ENCODE data around the gene MROH7.

Gene MROH7

DNA sequence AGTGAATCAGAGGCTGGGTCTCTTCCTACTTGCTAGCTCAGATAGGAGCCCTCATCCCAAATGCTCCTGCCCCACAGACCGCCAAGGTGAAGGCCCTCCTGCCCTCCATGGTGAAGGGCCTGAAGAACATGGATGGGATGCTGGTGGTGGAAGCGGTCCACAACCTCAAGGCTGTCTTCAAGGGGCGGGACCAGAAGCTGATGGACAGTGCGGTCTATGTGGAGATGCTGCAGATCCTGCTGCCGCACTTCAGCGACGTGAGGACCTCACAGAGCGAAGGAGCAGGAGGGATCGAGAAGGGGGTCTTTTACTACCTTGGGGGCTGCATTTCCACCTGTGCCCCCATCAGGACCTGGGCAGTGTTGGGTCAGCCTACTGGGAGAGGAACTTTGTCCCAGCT lies 59.5 kb downstream of the MROH7 start:
- no peak for DNase-seq

DNA sequence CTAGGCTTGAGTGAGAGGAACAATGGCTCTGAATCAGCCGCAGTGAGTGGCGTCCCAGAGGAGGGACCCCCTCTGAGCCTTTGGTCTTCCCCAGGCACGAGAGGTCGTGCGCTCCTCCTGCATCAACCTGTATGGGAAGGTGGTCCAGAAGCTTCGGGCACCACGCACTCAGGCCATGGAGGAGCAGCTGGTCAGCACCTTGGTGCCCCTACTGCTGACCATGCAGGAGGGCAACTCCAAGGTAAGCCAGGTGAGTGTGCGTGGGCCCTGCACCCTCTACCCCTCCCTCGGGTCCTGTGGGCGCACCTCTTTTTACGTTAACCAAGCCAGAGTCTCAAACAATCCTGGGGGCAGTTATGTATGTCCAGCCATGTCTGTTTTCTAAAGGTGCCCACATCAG lies 60.4 kb downstream of the MROH7 start:
- no peak for DNase-seq

DNA sequence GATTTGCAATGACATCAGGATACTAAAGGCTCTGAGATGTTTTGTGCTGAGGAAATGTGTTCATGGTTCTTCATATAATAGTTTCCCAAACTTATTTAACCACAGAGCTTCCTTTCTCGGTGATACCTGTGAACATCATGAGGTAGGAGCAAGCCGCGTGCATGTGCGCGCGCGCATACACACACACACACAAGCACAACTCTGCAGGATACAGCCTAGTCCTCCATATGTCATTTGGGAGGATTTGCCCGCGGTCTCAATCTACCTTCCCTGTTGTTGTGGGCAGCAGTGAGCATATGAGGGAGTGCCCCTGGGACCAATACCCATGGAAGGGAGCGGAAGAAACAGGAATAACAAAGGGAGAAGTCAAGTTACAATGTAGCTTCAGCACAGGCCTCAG lies 61.9 kb downstream of the MROH7 start:
- DNase-seq, result no peak

DNA sequence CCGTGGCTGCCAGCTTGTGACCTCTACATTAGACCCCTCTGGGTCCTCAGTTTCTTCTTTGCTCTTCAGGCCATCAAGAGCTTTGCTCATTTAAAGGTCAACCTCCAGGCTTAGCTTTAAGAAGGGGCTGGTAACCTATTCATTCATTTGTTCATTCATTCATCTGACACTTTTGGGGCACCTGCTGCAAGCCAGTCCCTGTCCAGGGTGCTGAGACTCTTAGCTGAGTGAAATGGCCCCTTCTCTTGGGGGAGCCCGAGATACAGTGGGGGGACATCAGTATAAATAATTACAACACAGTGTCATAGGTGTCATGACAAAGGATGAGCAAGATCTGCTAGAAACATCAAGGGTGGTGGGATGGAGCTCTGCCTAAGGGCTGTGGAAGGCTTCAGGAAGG lies 63.6 kb downstream of the MROH7 start:
- DNase-seq, result no peak

DNA sequence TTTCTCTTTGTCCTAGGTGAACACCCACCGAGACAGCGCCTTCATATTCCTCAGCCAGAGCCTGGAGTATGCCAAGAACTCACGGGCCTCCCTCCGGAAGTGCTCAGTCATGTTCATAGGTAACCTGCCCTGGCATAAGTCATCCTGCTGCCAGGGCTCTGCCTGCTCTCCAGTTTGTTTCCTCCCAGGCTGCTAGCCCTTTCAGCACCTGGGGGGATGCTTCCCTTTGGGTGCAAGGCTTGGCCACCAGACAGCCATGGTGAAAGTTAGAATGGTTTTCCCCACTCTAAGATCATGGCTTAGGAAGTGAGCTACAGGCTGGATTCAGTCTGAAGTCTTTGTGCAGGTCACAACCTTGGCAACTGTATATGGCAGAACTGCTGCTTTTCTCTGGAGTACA lies 64.8 kb downstream of the MROH7 start:
- no peak for DNase-seq

DNA sequence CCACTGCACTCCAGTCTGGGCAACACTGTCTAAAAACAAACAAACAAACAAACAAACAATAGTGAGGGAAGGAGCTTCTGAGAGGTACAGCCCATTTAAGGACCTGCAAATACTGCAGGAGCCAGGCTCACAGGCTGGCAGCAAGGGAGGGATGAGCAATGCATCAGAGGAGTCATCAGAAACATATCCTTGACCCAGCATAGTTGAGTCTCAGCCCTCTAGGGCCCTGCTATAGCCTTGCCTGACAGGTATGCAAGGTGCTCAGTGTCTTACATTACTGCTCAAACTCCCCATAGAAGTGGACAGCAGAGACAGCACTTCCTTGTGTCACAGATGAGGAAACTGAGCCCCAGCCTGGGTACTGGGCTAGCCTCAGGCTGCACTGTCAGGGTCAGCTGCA lies 66.8 kb downstream of the MROH7 start:
- DNase-seq, result no peak

DNA sequence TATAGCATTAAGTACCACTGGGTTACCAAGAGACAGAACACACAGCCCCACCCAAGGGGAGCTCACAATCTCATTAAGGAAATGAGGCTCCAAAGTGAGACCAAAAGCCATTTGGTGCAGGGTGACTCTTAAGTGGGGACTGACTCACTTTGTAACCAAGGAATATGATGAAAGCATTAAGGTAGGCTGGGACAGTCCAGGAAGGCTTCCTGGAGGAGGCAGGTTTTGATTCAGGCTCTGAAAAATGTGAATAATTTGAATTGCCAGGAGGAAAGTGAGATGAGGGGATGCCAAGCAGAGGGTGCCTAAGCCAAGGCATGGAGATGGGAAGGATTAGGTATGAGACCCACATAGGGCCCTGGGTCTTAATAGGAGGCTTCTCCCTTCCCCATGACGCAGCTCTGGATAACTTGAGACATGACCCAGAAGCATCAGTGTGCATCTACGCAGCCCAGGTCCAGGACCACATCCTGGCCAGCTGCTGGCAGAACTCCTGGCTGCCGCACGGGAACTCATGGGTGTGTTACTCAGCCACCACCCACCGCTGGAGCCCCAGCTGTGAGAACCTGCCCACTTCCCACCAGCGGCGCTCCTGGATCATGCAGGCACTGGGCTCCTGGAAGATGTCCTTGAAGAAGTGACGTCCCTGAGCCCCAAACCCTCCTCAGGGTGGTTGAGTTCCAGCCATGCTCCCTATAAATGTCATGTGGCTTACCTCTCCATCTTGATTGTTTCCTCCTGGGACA lies 68.1 kb downstream of the MROH7 start:
- no peak for DNase-seq

DNA sequence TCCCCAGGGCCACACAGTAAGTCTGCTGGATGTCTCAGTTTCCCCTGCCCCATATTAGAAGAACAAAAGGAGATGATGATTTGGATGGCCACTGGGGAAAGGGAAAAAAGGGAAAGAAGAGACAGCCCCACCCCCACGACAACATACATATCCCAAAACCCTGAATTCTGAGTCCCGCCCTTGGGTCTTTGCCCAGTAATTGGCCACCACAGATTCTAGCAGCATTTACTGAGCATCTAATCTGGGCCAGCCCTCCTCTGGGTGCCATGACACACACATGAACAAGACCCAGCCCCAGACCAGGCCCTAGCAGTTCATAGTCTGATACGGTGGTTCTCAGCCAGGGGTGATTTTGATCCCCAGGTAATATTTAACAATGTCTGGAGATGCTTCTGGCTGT lies 68.8 kb downstream of the MROH7 start:
- DNase-seq, result no peak

DNA sequence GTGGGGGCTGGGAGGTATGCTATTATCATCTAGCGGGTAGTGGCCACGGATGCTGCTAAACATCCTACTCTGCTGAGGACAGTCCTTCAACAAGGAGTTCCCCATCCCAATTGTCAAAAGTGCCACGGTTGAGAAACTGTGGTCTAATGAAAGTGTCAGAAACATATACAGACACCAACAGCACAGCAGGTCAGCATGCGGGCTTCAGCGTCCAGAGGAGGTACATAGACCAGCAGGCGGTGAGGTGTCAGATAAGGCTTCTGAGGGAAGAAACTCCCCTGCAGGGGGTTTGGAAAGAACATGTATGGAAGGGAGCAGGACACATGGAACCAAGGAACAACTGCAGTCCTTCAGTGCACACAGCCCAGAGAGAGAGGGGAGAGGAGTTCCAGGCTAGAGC lies 69.3 kb downstream of the MROH7 start:
- DNase-seq, result no peak

DNA sequence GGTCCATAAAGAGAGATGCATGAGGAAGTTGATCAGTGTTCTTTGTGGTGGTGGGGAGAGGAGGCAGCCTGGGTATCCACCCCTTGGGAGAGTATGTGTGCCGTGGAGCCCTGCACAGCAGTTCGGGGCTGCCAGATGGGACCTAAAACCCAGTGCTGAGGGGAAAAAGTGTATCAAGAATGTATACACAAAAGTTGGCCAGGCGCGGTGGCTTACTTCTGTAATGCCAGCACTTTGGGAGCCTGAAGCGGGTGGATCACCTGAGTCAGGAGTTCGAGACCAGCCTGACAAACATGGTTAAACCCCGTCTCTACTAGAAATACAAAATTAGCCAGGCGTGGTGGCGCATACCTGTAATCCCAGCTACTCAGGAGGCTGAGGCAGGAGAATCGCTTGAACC lies 70.0 kb downstream of the MROH7 start:
- no peak for DNase-seq

DNA sequence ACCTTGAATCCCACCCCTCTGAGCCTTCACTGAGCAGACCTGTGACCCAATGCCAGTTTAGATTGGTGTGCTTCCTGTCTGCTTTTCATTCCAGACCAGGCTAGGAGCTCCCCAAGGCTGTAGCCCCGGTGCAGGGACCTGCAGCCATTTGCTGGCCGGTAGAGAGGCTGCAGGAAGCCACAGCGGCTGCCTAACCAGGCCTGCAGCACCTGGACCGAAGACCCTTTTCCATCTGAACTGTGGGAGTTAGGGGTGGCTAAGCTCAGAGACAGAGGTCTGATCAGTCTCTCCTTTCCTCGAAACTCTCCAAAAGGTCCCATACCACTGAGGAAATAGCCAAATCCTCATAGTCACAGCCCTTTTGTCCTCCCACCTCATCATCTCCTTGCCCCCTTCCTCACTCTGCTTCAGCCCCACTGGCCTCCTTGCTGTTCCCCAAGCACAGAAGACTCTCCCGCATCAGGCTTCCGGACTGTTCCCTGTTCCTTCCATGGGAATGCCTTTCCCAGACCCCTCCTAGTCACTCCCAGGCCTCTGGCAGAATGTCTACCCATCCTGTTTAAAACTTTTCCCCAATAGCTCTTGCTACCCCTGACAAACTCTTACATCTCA lies 73.4 kb downstream of the MROH7 start:
- DNase-seq, result no peak

DNA sequence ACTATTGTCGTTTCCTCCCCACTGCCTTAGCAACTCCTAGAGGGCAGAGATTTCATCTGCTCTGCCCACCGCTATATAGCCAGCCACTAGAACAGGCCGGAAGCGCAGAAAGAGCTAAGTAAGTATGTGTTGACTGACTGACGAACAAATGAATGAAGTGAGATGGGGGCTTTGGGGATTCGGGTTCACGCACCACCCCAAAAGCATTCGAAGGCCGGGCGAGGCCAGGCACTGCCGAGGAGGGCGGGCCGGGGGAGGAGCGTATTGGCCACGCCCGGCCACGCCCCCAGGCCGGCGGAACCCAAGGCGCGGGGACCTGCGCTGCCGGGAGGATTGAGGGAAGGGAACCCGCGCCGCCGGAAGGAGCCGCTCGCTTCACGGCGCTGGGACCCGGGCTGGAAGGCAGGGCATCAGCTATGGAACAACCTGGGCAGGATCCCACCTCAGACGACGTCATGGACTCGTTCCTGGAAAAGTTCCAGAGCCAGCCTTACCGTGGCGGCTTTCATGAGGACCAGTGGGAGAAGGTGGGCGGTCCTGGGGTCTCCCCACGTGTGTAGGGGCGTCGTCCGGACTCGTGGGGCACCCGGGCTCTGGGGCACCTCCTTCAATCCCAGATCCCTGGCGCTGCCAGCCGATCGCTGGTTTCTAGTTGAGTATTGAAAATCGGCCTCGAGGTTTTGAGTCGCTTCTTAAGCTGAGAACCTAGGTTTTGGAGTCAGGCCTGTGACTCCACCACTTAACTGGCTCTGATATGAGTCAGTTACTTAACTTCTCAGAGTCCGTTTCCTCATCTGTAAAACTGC lies 74.1 kb downstream of the MROH7 start, which contains the start of gene TTC4:
TSS of gene TTC4 (plus strand) at position 369 of the 806 bp plus-strand sequence. CDS start at position 417, 48 bp downstream.
- DNase-seq, result peak; percentile 84

DNA sequence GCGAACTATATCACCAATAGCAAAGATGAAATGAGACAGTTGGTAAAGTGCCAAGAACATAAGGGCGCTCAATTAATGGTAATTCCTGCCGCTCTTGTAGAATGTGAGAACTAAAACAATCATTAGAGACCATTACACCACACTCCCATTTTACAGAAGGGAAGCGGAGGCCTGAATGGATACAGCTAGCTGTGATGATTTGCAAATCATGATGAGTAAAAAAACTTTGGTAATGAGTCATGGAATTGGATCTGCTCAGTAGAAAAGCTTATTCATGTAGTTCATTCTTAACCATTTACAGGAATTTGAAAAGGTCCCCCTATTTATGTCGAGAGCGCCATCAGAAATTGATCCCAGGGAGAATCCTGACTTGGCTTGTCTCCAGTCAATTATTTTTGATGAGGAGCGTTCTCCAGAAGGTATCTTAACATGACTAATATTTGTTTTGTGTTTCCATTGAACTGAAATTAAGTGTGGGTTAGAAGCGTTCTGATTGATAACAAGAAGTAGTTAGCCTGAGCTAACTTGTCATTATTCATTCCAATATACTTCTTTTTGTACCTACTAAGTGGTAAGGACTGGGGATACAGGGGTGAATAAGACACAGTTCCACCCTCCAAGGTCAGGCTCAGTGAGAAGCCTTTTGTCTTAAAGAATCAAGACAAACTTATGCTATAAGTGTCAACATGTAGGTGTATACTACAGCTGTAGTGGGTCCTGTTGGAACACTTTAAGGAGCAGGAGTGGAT lies 74.9 kb downstream of the MROH7 start:
- DNase-seq, result peak; percentile 58

DNA sequence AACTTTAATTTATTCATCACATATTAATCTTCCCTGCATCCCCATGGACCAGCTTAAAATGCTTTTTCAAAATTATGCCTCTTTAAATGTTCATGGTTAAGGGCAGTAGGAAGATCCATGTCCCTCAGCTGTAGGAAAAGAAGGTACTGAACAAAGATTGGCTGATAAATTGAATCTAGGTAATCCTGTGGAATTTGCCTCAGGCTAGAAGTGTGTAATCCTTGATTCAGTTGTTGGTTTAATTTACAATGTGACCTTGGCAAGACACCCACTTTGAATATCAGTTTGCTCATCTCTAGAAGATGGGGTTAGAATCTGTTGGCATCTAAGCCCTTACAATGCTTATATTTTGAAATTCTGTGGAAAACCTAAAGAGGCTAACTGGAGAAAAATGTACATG lies 80.1 kb downstream of the MROH7 start:
- no peak for DNase-seq

DNA sequence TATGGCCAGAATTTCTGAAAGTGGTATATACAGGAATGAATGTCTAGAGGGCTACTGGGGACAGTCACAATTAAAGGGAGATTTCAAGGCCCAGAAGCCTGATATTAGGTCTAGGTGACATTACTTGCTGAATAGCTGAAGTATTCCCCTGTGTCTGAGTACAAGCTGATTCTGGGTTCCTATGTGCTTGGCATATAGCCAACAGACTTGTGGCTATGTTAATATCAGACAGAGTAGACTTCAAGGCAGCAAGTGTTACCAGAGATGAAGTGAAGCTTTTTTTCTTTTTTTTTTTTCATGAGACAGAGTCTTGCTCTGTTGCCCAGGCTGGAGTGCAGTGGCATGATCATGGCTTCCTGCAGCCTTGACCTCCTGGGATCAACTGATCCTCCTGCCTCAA lies 82.4 kb downstream of the MROH7 start:
- DNase-seq, result no peak

DNA sequence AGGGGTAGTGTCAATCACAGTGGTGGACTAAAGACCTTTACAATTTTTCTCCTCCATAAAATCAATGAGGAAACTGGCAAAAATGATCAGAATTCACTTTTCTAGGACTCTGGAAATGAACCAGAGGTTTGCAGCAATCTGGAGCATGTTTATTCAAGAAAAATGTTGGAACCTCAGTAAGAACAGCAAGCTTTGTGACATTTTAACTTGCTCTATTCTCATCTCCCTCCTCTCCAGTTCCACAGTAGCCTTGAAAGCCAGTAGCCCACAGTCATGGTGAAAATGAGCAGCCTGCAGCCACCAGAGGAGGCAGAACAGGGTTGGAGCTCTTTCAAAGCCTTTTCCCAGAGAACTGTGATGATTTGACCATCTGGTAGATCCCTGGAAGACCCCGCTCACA lies 83.2 kb downstream of the MROH7 start:
- no peak for DNase-seq

DNA sequence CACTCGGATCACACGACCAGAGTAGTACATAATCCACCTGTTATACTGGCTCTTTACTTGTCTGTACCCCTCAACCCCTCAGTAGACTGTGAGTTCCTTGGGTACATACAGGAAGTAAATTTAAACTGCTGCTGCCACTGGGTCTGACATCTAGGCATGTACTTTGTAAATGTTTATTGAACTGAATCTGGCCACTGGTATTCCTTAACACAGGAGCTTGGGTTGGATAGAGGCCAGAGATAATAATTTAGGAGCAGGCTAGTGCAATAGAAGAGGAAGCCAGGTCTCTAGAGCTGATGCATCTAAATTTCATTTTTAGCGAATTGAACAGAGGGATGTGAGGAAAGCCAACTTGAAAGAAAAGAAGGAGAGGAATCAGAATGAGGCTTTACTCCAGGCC lies 86.4 kb downstream of the MROH7 start:
- DNase-seq, result no peak

DNA sequence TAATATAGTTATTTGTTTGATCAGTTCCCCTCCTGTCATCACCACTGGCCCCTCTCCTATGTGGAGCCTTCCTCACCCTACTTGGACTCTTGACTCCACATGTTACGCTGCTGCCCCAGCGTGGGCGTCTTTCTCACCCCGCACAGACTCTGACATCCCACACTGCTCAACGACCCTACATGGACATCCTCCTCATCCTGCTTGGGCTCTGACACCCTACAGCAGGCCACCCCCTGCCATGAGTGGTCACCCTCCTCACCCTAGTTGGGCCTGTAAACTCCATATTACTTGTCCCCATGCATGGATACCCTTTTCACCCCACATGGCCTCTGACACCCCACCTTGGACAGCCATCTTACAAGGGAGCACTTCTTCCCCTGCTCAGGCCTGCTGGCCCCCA lies 95.1 kb downstream of the MROH7 start:
- DNase-seq, result no peak

DNA sequence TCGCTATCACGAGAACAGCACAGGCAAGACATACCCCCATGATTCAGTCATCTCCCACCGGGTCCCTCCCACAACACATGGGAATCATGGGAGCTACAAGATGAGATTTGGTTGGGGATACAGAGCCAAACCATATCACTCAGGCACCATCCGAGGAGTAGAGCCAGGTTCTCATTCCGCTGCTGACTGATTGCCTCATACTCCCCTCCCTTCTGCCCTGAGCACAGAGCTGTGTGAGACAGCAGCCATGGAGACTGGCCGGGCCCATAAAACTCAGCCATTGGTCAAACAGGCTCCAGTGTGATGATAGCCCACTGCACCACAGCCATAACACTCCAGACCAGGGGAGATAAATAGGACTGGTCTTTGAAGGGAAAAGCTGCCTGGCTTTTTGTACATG lies 96.7 kb downstream of the MROH7 start:
- DNase-seq, result no peak

DNA sequence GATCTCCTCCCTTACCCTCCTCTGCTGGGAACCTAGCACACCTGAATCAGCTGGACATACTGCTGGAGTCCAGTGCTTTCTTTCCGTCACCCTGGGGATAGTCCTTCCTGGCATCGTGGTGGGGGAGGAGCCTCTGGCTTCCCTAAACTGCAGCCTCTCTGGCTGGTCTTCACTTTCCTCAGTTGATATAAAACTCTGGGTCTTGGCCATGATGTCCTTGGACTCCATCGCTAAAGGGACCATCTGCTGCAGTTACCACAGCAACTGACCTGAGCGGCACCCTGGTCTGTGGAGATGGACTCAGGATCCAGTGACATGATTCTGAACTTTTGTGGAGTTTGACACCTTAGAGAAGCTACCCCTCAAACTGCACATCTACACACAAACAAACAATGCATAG lies 99.9 kb downstream of the MROH7 start:
- no peak for DNase-seq

DNA sequence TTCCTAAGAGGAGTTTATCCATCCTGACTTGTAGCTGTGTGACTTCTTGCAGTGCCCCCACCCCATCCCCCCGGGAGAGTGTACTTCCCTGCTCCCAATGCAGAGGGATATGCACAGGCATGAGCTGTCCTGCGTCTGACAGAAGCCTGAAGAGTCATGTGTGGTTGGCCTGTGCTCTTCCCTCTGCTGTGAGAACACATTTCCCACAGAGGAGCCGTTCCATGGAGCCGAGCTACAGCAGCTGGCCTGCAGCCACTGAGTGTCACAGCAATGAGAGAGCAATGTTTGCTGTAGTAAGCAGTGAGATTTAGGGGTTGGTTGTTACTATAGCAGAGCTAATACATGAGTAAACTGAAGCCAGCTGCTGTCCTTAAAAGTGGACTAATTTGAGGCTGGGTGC lies 100.7 kb downstream of the MROH7 start:
- no peak for DNase-seq

DNA sequence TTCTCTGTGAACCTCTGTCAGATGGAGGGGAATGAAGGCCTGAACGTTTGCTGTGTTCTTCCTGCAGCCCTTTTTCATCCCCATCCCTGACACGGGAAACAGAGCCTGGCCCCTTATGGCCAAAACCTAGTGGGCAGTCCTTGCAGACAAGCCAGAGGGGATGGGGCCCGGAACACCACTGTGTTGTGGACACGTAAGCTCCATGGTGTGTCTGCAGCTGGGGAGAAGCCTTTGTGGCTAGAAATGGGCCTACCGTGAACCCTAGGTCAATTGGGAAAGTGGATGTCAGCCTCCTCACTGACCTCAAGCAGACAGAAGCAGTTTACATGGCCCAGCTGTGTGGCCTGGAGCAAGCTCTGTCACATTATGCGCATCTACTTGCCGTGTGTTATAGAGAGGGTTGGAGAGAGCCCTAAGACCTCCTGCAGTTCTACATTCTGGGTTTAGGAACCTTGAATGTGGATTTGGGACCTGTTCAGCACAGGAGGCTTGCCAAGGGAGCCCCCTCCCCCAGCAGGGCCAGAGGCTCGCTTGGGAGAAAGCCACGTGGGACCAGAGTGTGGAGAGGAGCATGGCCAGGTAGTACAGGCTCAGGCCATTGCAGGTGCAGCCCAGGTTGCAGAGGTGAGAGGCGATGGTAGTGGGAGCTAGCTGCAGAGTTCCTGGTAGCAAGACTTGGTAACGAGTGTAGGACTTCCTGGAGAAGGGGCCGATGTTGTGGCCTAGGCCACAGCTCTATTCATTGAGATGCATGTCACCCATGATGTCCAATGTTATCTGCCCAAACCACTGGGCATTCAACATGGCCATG lies 102.0 kb downstream of the MROH7 start:
- DNase-seq, result no peak
